Adrenal gland (tissue), 12 donors: ENCODE results near the gene CMIP. TPM values are rescaled to one million over a fixed set of nuclear protein-coding genes. Genes with fewer than 3 reads are reported as not detected.

Experiments used
- DNase-seq, 7 donors: peaks; one replicate each; pipeline ENCODE4 v3.0.0-alpha.2; 2019 to 2020
- H3K27ac ChIP-seq, 5 donors: fragments of 200-600 bp; sonication (generic) in 4 of 5; 1 replicate in 3 of 5; 2 replicates in 2 of 5; pipeline versions ENCODE4 v1.5.1 to v1.8.0; 2016 to 2020; ENCODE audit warnings: mild to moderate bottlenecking in 1 of 5
- H3K27me3 ChIP-seq: fragments of 200-600 bp; 2 replicates; pipeline ENCODE4 v1.8.0; 2021
- H3K36me3 ChIP-seq, 2 donors: fragments of 200-600 bp; replicated peaks in 1 of 2; 1 replicate in 1 of 2; 2 replicates in 1 of 2; pipeline versions ENCODE4 v1.5.1 to v1.8.0; 2018 to 2022
- H3K4me1 ChIP-seq, 2 donors: fragments of 200-600 bp; replicated peaks in 1 of 2; 1 replicate in 1 of 2; 2 replicates in 1 of 2; pipeline versions ENCODE4 v1.5.1 to v1.8.0; 2018 to 2021
- H3K4me3 ChIP-seq, 4 donors: fragments of 200-600 bp; sonication (generic) in 3 of 4; one replicate each; pipeline ENCODE4 v1.5.1; 2016 to 2018
- H3K9me3 ChIP-seq, 3 donors: fragments of 200-600 bp; sonication (generic) in 1 of 3; replicated peaks in 1 of 3; 1 replicate in 2 of 3; 2 replicates in 1 of 3; pipeline versions ENCODE4 v1.5.1 to v1.8.0; 2016 to 2021
- CTCF ChIP-seq, 6 experiments: fragments of 450-650 bp in 4 of 6; fragments of 200-600 bp in 2 of 6; sonication (generic) in 1 of 6; IDR thresholded peaks; 1 replicate in 5 of 6; 2 replicates in 1 of 6; pipeline versions ENCODE4 v1.5.1 to v1.8.0; 2016 to 2021; ENCODE audit warnings: antibody characterized with exemption in 6 of 6, mild to moderate bottlenecking in 2 of 6, moderate library complexity in 1 of 6
- POLR2A ChIP-seq, 2 donors: fragments of 450-650 bp; IDR thresholded peaks; one replicate each; pipeline ENCODE4 v1.6.1; 2017; ENCODE audit warnings: antibody characterized with exemption in 2 of 2, mild to moderate bottlenecking in 2 of 2, moderate library complexity in 1 of 2
- WGBS, 4 donors: extraction: QIAGEN DNeasy Blood & Tissue Kit in 2 of 4; methylation state at CpG; one replicate each; pipeline versions ENCODE4 v1.1.5 to v1.1.7; 2013 to 2017; 5-methylcytosine and 5-hydroxymethylcytosine counted together
- intact Hi-C, 2 donors: fragments of 100-400 bp; cut with DNase I; formaldehyde crosslinking; loops; one replicate each; pipeline versions ENCODE4 v1.14.1 to v1.15.0; 2022 to 2023
- polyA plus RNA-seq, 3 donors: library from polyadenylated mRNA; stranded (reverse); fragments of 200-250 nt in 2 of 3; fragments of 350-450 nt in 1 of 3; fragmentation: Illumina TruSeq in 1 of 3; extraction: RNeasy Lipid Tissue Mini Kit (QIAGEN cat#74804) in 1 of 3; gene quantifications; one replicate each; pipeline ENCODE4 v1.2.3, GENCODE V29; 2013 to 2014
- total RNA-seq, 9 donors: library from RNA; depleted of rRNA in 4 of 9; stranded (reverse); fragments of >200 nt in 4 of 9; fragments of 120-200 nt in 1 of 9; fragmentation: NEBNext Ultra II Directional in 1 of 9; extraction: Animal tissue kit (Norgen Biotek cat#: 25700) in 1 of 9; gene quantifications; one replicate each; pipeline versions ENCODE4 v1.1.0 to v1.2.4, GENCODE V29; 2013 to 2023
- donor health status: healthy with polysubstance abuse.
- donor health status: Bipolar disorder and iron deficiency.
- donor health status: DM: yes; HTN: yes; CAD: no.
- donor health status: DM: no; HTN: no; CAD: no.
- donor health status: DM: no; HTN: no; CAD: no.
- donor health status: DM: yes; HTN: yes; CAD: no.

Gene CMIP
- total and polyA plus RNA-seq, 12 donors, result 8.1 to 87.9 (median 42.5) TPM

GRCh38 chr16:81714583-81714982 lies 270.0 kb downstream of the CMIP start:
- DNase-seq, result no peak
- TF ChIP-seq CTCF (IDR thresholded peaks at IDR 0.05), result no peak
- Histone ChIP-seq H3K27me3 (no peaks in the 10 kb centered on the region), H3K4me3 (no peak overlapping the region), H3K9me3 (no peaks in the 10 kb centered on the region), H3K36me3 (no peaks in the 10 kb centered on the region), H3K27ac (no peak overlapping the region), H3K4me1 (peaks cover 0 to 9% of the 10 kb centered on the region in 2 donors)
- intact Hi-C loops, result no loop called here
- 92 to 95% (median 94%) methylated on average over 7 of the region's 7 CpGs for WGBS, 4 donors

- no peaks in the 10 kb centered on the region for H3K9me3 ChIP-seq
- no peak overlapping the region for H3K4me3 ChIP-seq
- intact Hi-C loops, result no loop called here
- TF ChIP-seq POLR2A (IDR thresholded peaks at IDR 0.05) (no peak), CTCF (IDR thresholded peaks at IDR 0.05) (no peak)
- no peaks in the 10 kb centered on the region for H3K36me3 ChIP-seq
- H3K4me1 ChIP-seq, result peaks cover 0 to 9% of the 10 kb centered on the region in 2 donors
- no peak overlapping the region for H3K27ac ChIP-seq
- no peaks in the 10 kb centered on the region for H3K27me3 ChIP-seq
- no peak for DNase-seq
- WGBS, 4 donors, result 75 to 80% (median 78%) methylated on average over 11 of the region's 11 CpGs
Observed at GRCh38 chr16:81715358-81716196, 271.0 kb downstream of the CMIP start.

GRCh38 chr16:81716478-81717225 lies 272.0 kb downstream of the CMIP start:
- intact Hi-C loops, result no loop called here
- Histone ChIP-seq H3K9me3 (no peaks in the 10 kb centered on the region), H3K27me3 (no peaks in the 10 kb centered on the region), H3K36me3 (no peaks in the 10 kb centered on the region), H3K4me1 (peaks cover 0 to 3% of the 10 kb centered on the region in 2 donors), H3K4me3 (no peak overlapping the region), H3K27ac (no peak overlapping the region)
- TF ChIP-seq POLR2A (IDR thresholded peaks at IDR 0.05) (no peak), CTCF (IDR thresholded peaks at IDR 0.05) (no peak)
- WGBS, 4 donors, result 78 to 85% (median 82%) methylated on average over 10 of the region's 10 CpGs
- DNase-seq, result no peak

GRCh38 chr16:81717662-81718189 lies 273.1 kb downstream of the CMIP start:
- no peak for DNase-seq
- Histone ChIP-seq H3K9me3 (no peaks in the 10 kb centered on the region), H3K4me1 (no peaks in the 10 kb centered on the region), H3K36me3 (no peaks in the 10 kb centered on the region), H3K4me3 (no peak overlapping the region), H3K27me3 (no peaks in the 10 kb centered on the region), H3K27ac (no peak overlapping the region)
- 58 to 74% (median 67%) methylated on average over 8 of the region's 8 CpGs for WGBS, 4 donors
- intact Hi-C loops, result no loop called here
- TF ChIP-seq POLR2A (IDR thresholded peaks at IDR 0.05) (no peak), CTCF (IDR thresholded peaks at IDR 0.05) (no peak)
